NCI-H82 (cell line): ENCODE measurements around the gene SLC4A4.

ENCODE experiments used
- DNase-seq: peaks from one replicate; lab custom pipeline; 2025; lab: John Stamatoyannopoulos, UW

The SLC4A4 gene

GRCh38 chr4:71538528-71538927 lies 199.7 kb downstream of the SLC4A4 start:
- DNase-seq, result no peak

DNA sequence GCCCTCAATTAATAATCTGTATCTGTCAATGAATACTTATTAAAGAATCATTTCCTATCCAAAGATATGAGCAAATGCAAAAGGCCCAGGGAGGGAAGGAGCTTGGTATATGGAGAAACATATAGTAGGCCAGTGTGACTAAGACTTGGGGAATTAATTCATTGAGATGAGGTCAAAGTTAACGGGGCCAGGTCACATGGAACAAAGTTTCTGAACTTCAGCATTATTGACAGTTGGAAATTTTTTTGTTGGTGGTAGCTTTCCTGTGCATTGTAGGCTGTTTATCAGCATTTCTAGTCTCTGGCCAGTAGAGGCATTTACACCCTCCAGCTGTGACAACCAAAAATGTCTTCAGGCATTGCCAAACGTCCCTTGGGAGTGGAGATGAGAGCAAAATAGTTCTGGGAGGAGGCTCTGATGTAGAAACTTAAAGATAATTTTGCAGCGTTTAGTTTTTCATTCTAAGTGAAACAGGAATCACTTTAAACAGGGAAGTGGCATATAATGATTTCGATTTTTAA lies 202.0 kb downstream of the SLC4A4 start:
- DNase-seq, result no peak

- no peak for DNase-seq
Observed at GRCh38 chr4:71541541-71541940, 202.7 kb downstream of the SLC4A4 start.

- no peak for DNase-seq
Observed at GRCh38 chr4:71545168-71545567, 206.3 kb downstream of the SLC4A4 start.

DNA sequence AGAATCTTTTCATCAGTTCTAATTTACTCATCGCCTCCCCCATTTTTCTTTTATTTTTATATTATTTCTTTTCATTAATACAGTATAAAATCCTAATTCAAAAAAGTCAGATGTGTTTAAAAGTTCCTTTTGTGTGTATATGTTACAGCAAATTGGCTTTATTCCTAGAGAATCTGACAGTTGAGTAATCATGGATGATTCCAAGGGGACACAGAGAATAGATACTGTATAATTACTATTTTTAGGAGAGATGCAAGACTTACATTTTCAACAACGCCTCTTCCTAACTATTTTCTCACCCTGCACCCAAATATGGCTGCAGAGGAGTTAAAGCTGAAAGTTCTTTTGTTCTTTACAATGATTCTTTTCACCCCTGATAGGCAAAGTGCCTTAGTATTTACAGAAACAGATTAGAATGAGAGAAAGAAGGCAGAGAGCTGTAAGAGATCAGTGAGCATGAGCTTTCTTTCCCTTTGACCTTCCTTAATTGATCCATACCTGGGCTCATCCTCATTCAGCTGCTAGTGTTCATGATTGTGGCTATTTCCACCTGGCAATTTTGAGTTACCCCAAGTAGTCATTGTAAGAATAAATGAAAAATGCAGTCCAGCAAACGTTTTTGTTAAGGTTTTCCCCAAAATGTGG lies 210.8 kb downstream of the SLC4A4 start:
- no peak for DNase-seq

- no peak for DNase-seq
Observed at GRCh38 chr4:71550220-71551165, 211.7 kb downstream of the SLC4A4 start.

GRCh38 chr4:71553605-71554004 lies 214.8 kb downstream of the SLC4A4 start:
- DNase-seq, result peak; percentile 11

DNA sequence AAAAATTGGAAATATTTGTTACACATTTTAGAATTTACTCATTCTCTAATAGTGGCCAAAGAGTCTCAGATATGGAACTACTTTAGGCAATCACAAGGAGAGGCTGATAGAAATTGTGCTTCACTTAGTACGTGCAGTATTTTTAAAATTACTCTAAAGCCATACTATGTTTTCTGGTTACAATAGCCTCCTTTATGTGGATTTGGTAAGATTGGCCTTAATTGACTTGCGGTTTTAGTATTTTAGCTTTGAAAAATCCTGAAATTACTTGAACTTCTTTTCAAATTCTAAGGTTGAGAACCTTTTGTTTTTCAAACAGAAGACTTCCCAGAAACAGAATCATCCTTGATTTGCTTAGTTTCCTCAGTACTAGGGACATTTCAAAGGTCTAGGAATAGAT lies 215.2 kb downstream of the SLC4A4 start:
- DNase-seq, result no peak

- DNase-seq, result no peak
Observed at GRCh38 chr4:71558248-71558647, 219.4 kb downstream of the SLC4A4 start.

GRCh38 chr4:71559957-71560571 lies 221.2 kb downstream of the SLC4A4 start:
- no peak for DNase-seq

DNA sequence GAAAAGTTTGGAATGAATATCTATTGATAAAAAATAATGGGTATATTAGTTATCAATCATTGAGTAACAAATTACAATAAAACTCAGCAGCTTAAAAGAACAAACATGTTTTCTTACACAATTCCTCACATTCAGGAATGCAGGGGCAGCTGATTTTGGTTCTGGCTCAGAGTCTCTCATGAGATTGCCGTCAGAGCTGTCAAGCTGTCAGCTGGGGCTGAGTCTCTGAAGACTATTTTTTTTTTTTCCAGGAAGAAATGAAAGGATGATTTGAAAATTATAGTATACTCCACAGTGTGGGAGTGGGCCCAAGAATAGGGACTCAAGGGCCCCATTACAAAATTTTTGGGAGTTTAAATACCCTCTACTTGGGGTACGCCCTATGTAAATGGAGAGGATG lies 226.0 kb downstream of the SLC4A4 start:
- no peak for DNase-seq

DNA sequence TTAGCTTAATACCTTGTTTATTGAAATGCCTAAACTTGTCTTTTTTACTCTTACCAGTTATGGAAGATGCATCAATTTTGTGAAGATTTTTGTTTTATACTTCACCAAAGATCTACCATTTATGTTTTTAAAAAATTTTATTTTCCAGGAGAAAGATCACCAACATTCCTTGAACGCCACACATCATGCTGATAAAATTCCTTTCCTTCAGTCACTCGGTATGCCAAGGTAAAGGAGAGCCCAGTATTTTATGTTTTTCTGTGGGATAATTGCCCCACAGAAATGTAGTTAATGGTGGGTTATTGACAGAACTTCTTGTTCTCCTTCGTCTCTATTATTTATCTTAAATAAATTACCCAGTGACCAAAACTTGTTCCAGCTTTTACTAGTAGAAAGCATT lies 228.0 kb downstream of the SLC4A4 start:
- DNase-seq, result no peak

- no peak for DNase-seq
Observed at GRCh38 chr4:71568131-71568530, 229.3 kb downstream of the SLC4A4 start.

GRCh38 chr4:71570492-71570891 lies 231.7 kb downstream of the SLC4A4 start:
- DNase-seq, result no peak

- DNase-seq, result no peak
Observed at GRCh38 chr4:71571346-71571745, 232.5 kb downstream of the SLC4A4 start.

DNA sequence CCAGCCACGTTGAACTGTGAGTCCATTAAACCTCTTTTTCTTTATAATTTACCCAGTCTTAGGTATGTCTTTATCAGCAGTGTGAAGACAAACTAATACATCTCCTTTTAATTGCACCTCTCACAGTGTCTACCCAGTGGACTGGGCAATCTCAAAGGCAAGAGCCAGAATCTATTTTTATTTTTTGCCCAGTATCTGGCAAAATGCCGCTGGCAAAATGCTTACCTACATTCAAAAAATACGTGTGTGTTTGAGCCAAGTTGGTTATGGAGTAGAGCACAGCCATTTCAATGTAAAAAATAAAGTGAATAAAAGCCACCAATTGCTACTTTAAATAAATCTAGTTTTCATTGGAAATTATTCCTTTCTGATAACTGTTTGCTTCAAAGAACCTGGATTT lies 245.2 kb downstream of the SLC4A4 start:
- no peak for DNase-seq

- DNase-seq, result peak; percentile 29
Observed at GRCh38 chr4:71584585-71584984, 245.8 kb downstream of the SLC4A4 start.

- DNase-seq, result no peak
Observed at GRCh38 chr4:71586087-71586763, 247.4 kb downstream of the SLC4A4 start.

- no peak for DNase-seq
Observed at GRCh38 chr4:71587995-71588394, 249.2 kb downstream of the SLC4A4 start.

DNA sequence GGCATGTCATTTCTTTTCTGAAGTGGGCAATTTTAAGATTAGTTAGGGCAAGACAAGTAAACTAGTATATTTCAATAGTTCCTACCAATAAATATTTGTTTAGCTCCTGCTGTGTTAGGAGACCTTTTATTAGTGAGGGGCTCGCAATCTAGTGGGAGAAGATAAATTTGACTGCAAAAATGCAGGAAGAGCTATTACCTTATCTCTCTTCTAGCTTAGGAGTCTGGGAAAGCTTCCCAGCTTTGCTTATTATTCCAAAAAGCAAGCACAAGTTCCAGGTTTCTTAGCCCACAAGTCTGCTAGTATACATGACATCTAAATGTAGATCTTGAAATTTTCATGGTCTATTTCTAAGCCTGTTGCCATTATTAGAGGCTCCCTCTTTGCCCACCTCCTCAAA lies 254.0 kb downstream of the SLC4A4 start:
- no peak for DNase-seq

GRCh38 chr4:71593311-71593710 lies 254.5 kb downstream of the SLC4A4 start:
- no peak for DNase-seq

GRCh38 chr4:71595576-71596108 lies 256.8 kb downstream of the SLC4A4 start:
- no peak for DNase-seq
